ENCODE results near the gene CDH4. TPM values are rescaled to one million over a fixed set of nuclear protein-coding genes. Genes with fewer than 3 reads are reported as not detected.

Gene CDH4
- total and polyA plus RNA-seq, 2 of the 4 experiments (the other 2 are of a cell fraction), result 1.6 to 3.5 TPM

DNA sequence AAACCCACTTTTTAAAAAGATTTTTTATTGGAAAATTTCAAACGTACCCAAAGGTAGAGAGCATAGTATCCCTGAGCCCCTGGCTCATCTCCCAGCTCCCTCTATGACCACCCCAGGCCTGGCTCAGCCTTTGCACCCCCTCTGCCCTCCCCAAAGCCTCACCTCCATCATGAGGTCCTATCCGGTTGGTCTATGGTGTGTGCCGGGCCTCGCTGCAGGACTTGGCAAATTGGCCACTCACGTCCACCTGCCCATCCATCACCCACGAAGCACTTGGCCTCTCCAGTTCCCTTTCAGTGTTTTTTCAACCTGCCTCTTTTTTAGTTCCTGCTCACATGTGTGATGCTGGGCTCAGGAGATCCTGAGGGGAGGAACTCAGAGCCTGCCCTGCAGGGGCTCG is 147.4 kb downstream of the CDH4 start:
- no peak overlapping the region for H2AFZ ChIP-seq (replicated peaks; ENCODE audit: low read length, poor library complexity)
- no peak overlapping the region for H2BK15ac ChIP-seq (ENCODE audit: low read depth, low read length)
- TF ChIP-seq BHLHE40 (IDR thresholded peaks at IDR 0.05; ENCODE audit: low read depth, low read length) (no peak), MAFK (IDR thresholded peaks at IDR 0.05; ENCODE audit: low read depth, low read length) (no peak)
- TF ChIP-seq, protein P1, sequence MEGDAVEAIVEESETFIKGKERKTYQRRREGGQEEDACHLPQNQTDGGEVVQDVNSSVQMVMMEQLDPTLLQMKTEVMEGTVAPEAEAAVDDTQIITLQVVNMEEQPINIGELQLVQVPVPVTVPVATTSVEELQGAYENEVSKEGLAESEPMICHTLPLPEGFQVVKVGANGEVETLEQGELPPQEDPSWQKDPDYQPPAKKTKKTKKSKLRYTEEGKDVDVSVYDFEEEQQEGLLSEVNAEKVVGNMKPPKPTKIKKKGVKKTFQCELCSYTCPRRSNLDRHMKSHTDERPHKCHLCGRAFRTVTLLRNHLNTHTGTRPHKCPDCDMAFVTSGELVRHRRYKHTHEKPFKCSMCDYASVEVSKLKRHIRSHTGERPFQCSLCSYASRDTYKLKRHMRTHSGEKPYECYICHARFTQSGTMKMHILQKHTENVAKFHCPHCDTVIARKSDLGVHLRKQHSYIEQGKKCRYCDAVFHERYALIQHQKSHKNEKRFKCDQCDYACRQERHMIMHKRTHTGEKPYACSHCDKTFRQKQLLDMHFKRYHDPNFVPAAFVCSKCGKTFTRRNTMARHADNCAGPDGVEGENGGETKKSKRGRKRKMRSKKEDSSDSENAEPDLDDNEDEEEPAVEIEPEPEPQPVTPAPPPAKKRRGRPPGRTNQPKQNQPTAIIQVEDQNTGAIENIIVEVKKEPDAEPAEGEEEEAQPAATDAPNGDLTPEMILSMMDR (conservative IDR thresholded peaks at IDR 0.05; ENCODE audit: low read depth, low read length), result no peak
- H3K18ac ChIP-seq (ENCODE audit: low read depth, low read length), result no peak overlapping the region
- no peak for ATAC-seq (ENCODE audit: low read depth)
- no peak overlapping the region for H4K91ac ChIP-seq (ENCODE audit: insufficient read depth, low read depth, low read length)
- no peak overlapping the region for H3K56ac ChIP-seq (ENCODE audit: extremely low read depth, insufficient read depth, low read length)
- no peak overlapping the region for H3K27ac ChIP-seq (ENCODE audit: insufficient read depth, low read length)
- no peak overlapping the region for H2AK9ac ChIP-seq (replicated peaks; ENCODE audit: low read depth, low read length, poor library complexity)
- no peaks in the 10 kb centered on the region for H3K36me3 ChIP-seq (ENCODE audit: control insufficient read depth, insufficient read depth, low read length)
- no peaks in the 10 kb centered on the region for H3K9me1 ChIP-seq (ENCODE audit: insufficient read depth, low read length)
- no peak overlapping the region for H3K4me3 ChIP-seq (ENCODE audit: insufficient read depth, low read depth, low read length)
- dilution Hi-C loops (cut with HindIII; ENCODE audit: low sequenced_read_pairs, unreplicated experiment), result no loop called here
- no peaks in the 10 kb centered on the region for H3K79me1 ChIP-seq (ENCODE audit: low read depth in 1 of 2, low read length in 2 of 2)
- no peak overlapping the region for H2BK20ac ChIP-seq (ENCODE audit: low read depth, low read length)
- no peak for DNase-seq
- ChIA-PET POLR2A (ENCODE audit: unreplicated experiment) (no interaction called here), CTCF (no interaction called here)
- H4K8ac ChIP-seq (ENCODE audit: low read depth in 2 of 2, low read length in 2 of 2), result no peak overlapping the region
- H2AK5ac ChIP-seq (ENCODE audit: low read depth, low read length), result no peak overlapping the region
- WGBS, 2 experiments (ENCODE audit: extremely low coverage in 2 of 2, insufficient read length in 1 of 2), result 88% methylated on average over 3 of the region's 7 CpGs; no CpG with 5 or more reads in 1 of the 2 experiments
- no peak overlapping the region for H3K4ac ChIP-seq (ENCODE audit: low read depth, low read length)
- no peak overlapping the region for H2BK5ac ChIP-seq (ENCODE audit: low read depth, low read length, poor library complexity, severe bottlenecking)
- no TSS peak for BruUV-seq (replicated peaks)
- H4K20me1 ChIP-seq (ENCODE audit: insufficient read depth, low read length), result no peaks in the 10 kb centered on the region
- H3K27me3 ChIP-seq (ENCODE audit: control insufficient read depth, insufficient read depth, low read length), result no peaks in the 10 kb centered on the region
- in situ Hi-C loops (cut with MboI; ENCODE audit: low sequenced_read_pairs), result no loop called here
- no peak overlapping the region for H2BK120ac ChIP-seq (ENCODE audit: low read depth, low read length)
- no peak overlapping the region for H3K9ac ChIP-seq (ENCODE audit: low read depth, low read length)
- no peak overlapping the region for H3K14ac ChIP-seq (replicated peaks; ENCODE audit: low read depth, low read length)
- intact Hi-C loops (cut with micrococcal nuclease), result no loop called here
- H3K4me2 ChIP-seq (ENCODE audit: low read depth, low read length), result no peak overlapping the region
- H3K9me3 ChIP-seq (ENCODE audit: control insufficient read depth, insufficient read depth, low read length), result peaks cover 5% of the 10 kb centered on the region; the same call in 1 of the 2 replicates
- H3K4me1 ChIP-seq (ENCODE audit: control insufficient read depth, insufficient read depth, low read length), result no peaks in the 10 kb centered on the region
- H3K23ac ChIP-seq (ENCODE audit: low read depth, low read length), result no peak overlapping the region
- no peak overlapping the region for H4K5ac ChIP-seq (ENCODE audit: low read depth, low read length)

All from IMR-90 (cell line).